CD14-positive monocyte (primary cell): ENCODE measurements around the gene PPIG. TPM values are rescaled to one million over a fixed set of nuclear protein-coding genes. Genes with fewer than 3 reads are reported as not detected.
"Not testable (repeated sequence)": the region's sequence is repeated elsewhere in the genome, so short reads cannot be mapped to it uniquely, and the experiment has no call there.

ENCODE experiments used
- DNase-seq, 3 donors: peaks; one replicate each; pipeline ENCODE4 v3.0.0-alpha.2; 2011 to 2022
- H2AFZ ChIP-seq: 2 replicates; pipeline ENCODE4 v1.6.0; 2012; ENCODE audit warnings: mild to moderate bottlenecking, low read depth, low read length, inconsistent platforms; ENCODE audit not compliant: insufficient read depth, poor library complexity, severe bottlenecking
- H3K27ac ChIP-seq, 2 donors: 1 replicate in 1 of 2; 2 replicates in 1 of 2; pipeline ENCODE4 v1.5.1; 2012 to 2013; ENCODE audit warnings: low read length in 2 of 2, control low read depth in 1 of 2, inconsistent platforms in 1 of 2, low read depth in 1 of 2, mild to moderate bottlenecking in 1 of 2
- H3K27me3 ChIP-seq, 2 donors: one replicate each; pipeline versions ENCODE4 v1.6.0 to v1.6.1; 2011 to 2013; ENCODE audit warnings: low read length in 2 of 2; ENCODE audit not compliant: control insufficient read depth in 2 of 2, insufficient read depth in 2 of 2
- H3K36me3 ChIP-seq, 2 donors: replicated peaks in 1 of 2; 1 replicate in 1 of 2; 2 replicates in 1 of 2; pipeline versions ENCODE4 v1.5.1 to v1.6.1; 2012 to 2013; ENCODE audit warnings: low read length in 2 of 2, control low read depth in 1 of 2, inconsistent platforms in 1 of 2, mild to moderate bottlenecking in 1 of 2; ENCODE audit not compliant: insufficient read depth in 2 of 2, control insufficient read depth in 1 of 2
- H3K4me1 ChIP-seq, 2 donors: 1 replicate in 1 of 2; 2 replicates in 1 of 2; pipeline versions ENCODE4 v1.5.1 to v1.6.1; 2012 to 2013; ENCODE audit warnings: low read length in 2 of 2, control low read depth in 1 of 2, inconsistent platforms in 1 of 2, mild to moderate bottlenecking in 1 of 2, moderate library complexity in 1 of 2; ENCODE audit not compliant: insufficient read depth in 2 of 2, control insufficient read depth in 1 of 2
- H3K4me2 ChIP-seq: replicated peaks from 2 replicates; pipeline ENCODE3; 2012; ENCODE audit warnings: low read length, moderate library complexity, mild to moderate bottlenecking; ENCODE audit not compliant: poor library complexity, severe bottlenecking; ENCODE audit errors: extremely low read depth
- H3K4me3 ChIP-seq, 3 experiments: fragments of 200-600 bp in 1 of 3; sonication (generic) in 1 of 3; replicated peaks in 1 of 3; 1 replicate in 2 of 3; 2 replicates in 1 of 3; pipeline ENCODE4 v1.5.1; 2011 to 2013; ENCODE audit warnings: low read length in 3 of 3, mild to moderate bottlenecking in 3 of 3, control low read depth in 2 of 3, low read depth in 2 of 3, inconsistent platforms in 1 of 3, moderate library complexity in 1 of 3
- H3K79me2 ChIP-seq: 2 replicates; pipeline ENCODE4 v1.6.0; 2012; ENCODE audit warnings: mild to moderate bottlenecking, control low read depth, inconsistent platforms, low read length, moderate library complexity; ENCODE audit not compliant: insufficient read depth
- H3K9ac ChIP-seq: 2 replicates; pipeline ENCODE4 v1.6.0; 2017; ENCODE audit warnings: low read length, mild to moderate bottlenecking; ENCODE audit not compliant: insufficient read depth, poor library complexity, severe bottlenecking
- H3K9me3 ChIP-seq, 2 donors: replicated peaks in 1 of 2; 1 replicate in 1 of 2; 2 replicates in 1 of 2; pipeline versions ENCODE4 v1.5.1 to v1.6.1; 2012 to 2013; ENCODE audit warnings: low read length in 2 of 2, control low read depth in 1 of 2; ENCODE audit not compliant: control insufficient read depth in 1 of 2, insufficient read depth in 1 of 2
- H4K20me1 ChIP-seq: 2 replicates; pipeline ENCODE4 v1.6.0; 2012; ENCODE audit warnings: mild to moderate bottlenecking, low read length, control low read depth, moderate library complexity; ENCODE audit not compliant: insufficient read depth
- H3K27ac Mint-ChIP-seq, 7 donors: one replicate each; pipeline ENCODE4 v1.8.0; 2020; ENCODE audit warnings: mild to moderate bottlenecking in 7 of 7, mixed read lengths in 7 of 7, moderate library complexity in 6 of 7, inconsistent platforms in 2 of 7
- H3K27me3 Mint-ChIP-seq, 3 donors: one replicate each; pipeline ENCODE4 v1.8.0; 2021 to 2022; ENCODE audit warnings: low read depth in 3 of 3, mild to moderate bottlenecking in 3 of 3, mixed read lengths in 3 of 3, moderate library complexity in 3 of 3, inconsistent platforms in 1 of 3
- H3K36me3 Mint-ChIP-seq, 2 donors: one replicate each; pipeline ENCODE4 v1.8.0; 2020; ENCODE audit warnings: mixed read lengths in 2 of 2, inconsistent platforms in 1 of 2, mild to moderate bottlenecking in 1 of 2
- H3K4me1 Mint-ChIP-seq: one replicate; pipeline ENCODE4 v1.8.0; 2020; ENCODE audit warnings: mild to moderate bottlenecking, mixed read lengths
- H3K4me3 Mint-ChIP-seq, 2 donors: one replicate each; pipeline ENCODE4 v1.8.0; 2020; ENCODE audit warnings: mild to moderate bottlenecking in 2 of 2, mixed read lengths in 2 of 2, moderate library complexity in 1 of 2
- H3K9me3 Mint-ChIP-seq, 7 donors: one replicate each; pipeline ENCODE4 v1.8.0; 2020 to 2022; ENCODE audit warnings: mixed read lengths in 7 of 7, mild to moderate bottlenecking in 6 of 7, moderate library complexity in 6 of 7, inconsistent platforms in 2 of 7
- WGBS: methylation state at CpG from one replicate; pipeline ENCODE4 v1.1.5; 2013; ENCODE audit warnings: missing lambda C conversion rate; ENCODE audit not compliant: insufficient coverage; 5-methylcytosine and 5-hydroxymethylcytosine counted together
- intact Hi-C, 2 donors: fragments of 100-400 bp; cut with micrococcal nuclease; formaldehyde crosslinking; loops; one replicate each; pipeline versions ENCODE4 v1.15.0 to v1.15.1; 2023
- polyA plus RNA-seq, 3 donors: library from polyadenylated mRNA; depleted of rRNA in 1 of 3; unstranded in 2 of 3; stranded (reverse) in 1 of 3; fragments of 300-500 nt in 2 of 3; fragments of >200 nt in 1 of 3; fragmentation: Illumina TruSeq in 2 of 3; gene quantifications; 1 replicate in 2 of 3; 2 replicates in 1 of 3; pipeline ENCODE4 v1.2.3, GENCODE V29; 2012 to 2021
- TF ChIP-seq, protein P1 (sequence below): fragments of 200-600 bp; IDR thresholded peaks from one replicate; pipeline ENCODE4 v1.8.0; 2022; ENCODE audit warnings: antibody characterized with exemption, mild to moderate bottlenecking

PPIG gene
- polyA plus RNA-seq, 3 donors: 21.0 to 34.4 (median 21.3) TPM

DNA sequence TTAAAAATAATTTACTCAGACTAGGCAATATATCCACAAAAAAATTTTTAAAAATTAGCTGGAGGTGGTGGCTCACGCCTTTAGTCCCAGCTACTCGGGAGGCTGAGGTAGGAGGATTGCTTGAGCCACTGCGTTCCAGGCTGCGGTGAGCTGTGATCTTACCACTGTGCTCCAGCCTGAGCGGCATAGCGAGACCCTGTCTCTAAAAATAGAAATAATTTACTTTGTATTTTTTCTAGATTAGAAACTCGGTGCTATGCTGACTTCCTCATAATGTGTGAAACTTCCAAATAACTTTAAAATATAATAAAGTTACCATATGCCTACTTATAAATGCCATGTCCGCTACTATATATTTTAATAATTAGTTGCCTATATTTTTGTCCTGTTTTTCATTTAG is 6.7 kb downstream of the PPIG start:
- H3K4me1 Mint-ChIP-seq: peaks cover 37% of the 10 kb centered on the region
- peaks cover 4 to 5% of the 10 kb centered on the region in 2 donors for H3K36me3 Mint-ChIP-seq
- H3K4me2 ChIP-seq: no peak overlapping the region
- WGBS: 70% methylated on average over 2 of the region's 8 CpGs
- no peak overlapping the region for H3K9ac ChIP-seq
- H3K27me3 ChIP-seq: no peaks in the 10 kb centered on the region
- TF ChIP-seq, protein P1, sequence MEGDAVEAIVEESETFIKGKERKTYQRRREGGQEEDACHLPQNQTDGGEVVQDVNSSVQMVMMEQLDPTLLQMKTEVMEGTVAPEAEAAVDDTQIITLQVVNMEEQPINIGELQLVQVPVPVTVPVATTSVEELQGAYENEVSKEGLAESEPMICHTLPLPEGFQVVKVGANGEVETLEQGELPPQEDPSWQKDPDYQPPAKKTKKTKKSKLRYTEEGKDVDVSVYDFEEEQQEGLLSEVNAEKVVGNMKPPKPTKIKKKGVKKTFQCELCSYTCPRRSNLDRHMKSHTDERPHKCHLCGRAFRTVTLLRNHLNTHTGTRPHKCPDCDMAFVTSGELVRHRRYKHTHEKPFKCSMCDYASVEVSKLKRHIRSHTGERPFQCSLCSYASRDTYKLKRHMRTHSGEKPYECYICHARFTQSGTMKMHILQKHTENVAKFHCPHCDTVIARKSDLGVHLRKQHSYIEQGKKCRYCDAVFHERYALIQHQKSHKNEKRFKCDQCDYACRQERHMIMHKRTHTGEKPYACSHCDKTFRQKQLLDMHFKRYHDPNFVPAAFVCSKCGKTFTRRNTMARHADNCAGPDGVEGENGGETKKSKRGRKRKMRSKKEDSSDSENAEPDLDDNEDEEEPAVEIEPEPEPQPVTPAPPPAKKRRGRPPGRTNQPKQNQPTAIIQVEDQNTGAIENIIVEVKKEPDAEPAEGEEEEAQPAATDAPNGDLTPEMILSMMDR: no peak
- no peaks in the 10 kb centered on the region for H3K9me3 ChIP-seq
- peaks cover 100% of the 10 kb centered on the region for H3K79me2 ChIP-seq
- peaks cover 0 to 4% of the 10 kb centered on the region in 2 donors for H3K36me3 ChIP-seq
- peaks cover 0 to 3% (median 0%) of the 10 kb centered on the region in 7 donors for H3K9me3 Mint-ChIP-seq
- peak overlapping the region in 5 of 7 donors; percentile 61 to 71 (median 66) for H3K27ac Mint-ChIP-seq
- intact Hi-C loops: no loop called here
- H3K4me3 ChIP-seq: no peak overlapping the region
- no peak for DNase-seq
- H3K4me3 Mint-ChIP-seq: no peak overlapping the region
- peaks cover 27% of the 10 kb centered on the region in 2 donors for H3K4me1 ChIP-seq
- H3K27ac ChIP-seq: peak overlapping the region; percentile 32 to 58
- H2AFZ ChIP-seq: no peak overlapping the region
- H3K27me3 Mint-ChIP-seq: no peaks in the 10 kb centered on the region
- H4K20me1 ChIP-seq: peaks cover 81% of the 10 kb centered on the region

DNA sequence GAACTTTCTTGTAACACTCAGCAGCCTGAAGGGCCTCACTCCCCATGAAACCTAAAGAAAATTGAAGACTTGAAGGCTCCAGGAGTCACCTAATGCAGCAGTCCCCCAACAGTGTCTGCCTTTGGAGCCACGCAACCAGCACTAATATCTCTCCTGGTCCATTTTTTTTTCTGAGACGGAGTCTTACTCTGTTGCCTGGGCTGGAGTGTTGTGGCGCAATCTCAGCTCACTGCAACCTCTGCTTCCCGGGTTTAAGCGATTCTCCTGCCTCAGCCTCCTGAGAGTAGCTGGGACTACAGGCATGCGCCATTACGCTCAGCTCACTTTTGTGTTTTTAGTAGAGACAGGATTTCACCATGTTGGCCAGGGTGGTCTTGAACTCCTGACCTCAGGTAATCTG is 12.4 kb downstream of the PPIG start:
- H3K27me3 Mint-ChIP-seq, H2AFZ ChIP-seq, H3K9me3 Mint-ChIP-seq, H3K4me1 Mint-ChIP-seq, H3K9me3 ChIP-seq, H3K4me3 Mint-ChIP-seq, intact Hi-C loops, H3K4me3 ChIP-seq, DNase-seq, H3K4me1 ChIP-seq, H3K27me3 ChIP-seq, H3K9ac ChIP-seq, H3K4me2 ChIP-seq, H3K36me3 ChIP-seq, H3K27ac ChIP-seq: not testable (repeated sequence)
- Histone ChIP-seq H4K20me1 (peaks cover 97% of the 10 kb centered on the region), H3K79me2 (peaks cover 98% of the 10 kb centered on the region)
- H3K27ac Mint-ChIP-seq: peak overlapping the region in 6 of 7 donors; percentile 19 to 85 (median 66)
- H3K36me3 Mint-ChIP-seq: peaks cover 8 to 27% of the 10 kb centered on the region in 2 donors
- 94% methylated on average over 6 of the region's 7 CpGs for WGBS
